CD4-positive, alpha-beta memory T cell (primary cell): ENCODE results near the gene DSC3. TPM values are rescaled to one million over a fixed set of nuclear protein-coding genes. Genes with fewer than 3 reads are reported as not detected.
"Not testable (repeated sequence)": the region's sequence is repeated elsewhere in the genome, so short reads cannot be mapped to it uniquely, and the experiment has no call there.

ENCODE experiments used
- CTCF ChIA-PET: fragments of 350-600 bp; sonication (Branson Sonifier 250); formaldehyde crosslinking; loops from one replicate; lab custom pipeline; 2021; ENCODE audit warnings: inconsistent platforms; ENCODE audit not compliant: partially characterized antibody; lab: Charles Lee
- POLR2A ChIA-PET: fragments of 350-600 bp; sonication (Branson Sonifier 250); formaldehyde crosslinking; loops from one replicate; lab custom pipeline; 2021; ENCODE audit not compliant: partially characterized antibody; lab: Charles Lee
- DNase-seq, 5 donors: peaks; one replicate each; pipeline versions ENCODE4 v3.0.0 to v3.0.0-alpha.2; 2020 to 2022; ENCODE audit warnings: mixed read lengths in 1 of 5
- H3K27ac ChIP-seq: one replicate; pipeline ENCODE4 v1.7.0; 2013; ENCODE audit warnings: low read depth, low read length
- H3K27me3 ChIP-seq: 2 replicates; pipeline ENCODE4 v1.7.0; 2013; ENCODE audit warnings: mild to moderate bottlenecking, low read length, moderate library complexity; ENCODE audit not compliant: insufficient read depth
- H3K36me3 ChIP-seq: 2 replicates; pipeline ENCODE4 v1.7.0; 2013; ENCODE audit warnings: mild to moderate bottlenecking, low read length, moderate library complexity; ENCODE audit not compliant: insufficient read depth
- H3K4me1 ChIP-seq: 2 replicates; pipeline ENCODE4 v1.7.0; 2013; ENCODE audit warnings: mild to moderate bottlenecking, low read length, moderate library complexity; ENCODE audit not compliant: insufficient read depth
- H3K4me3 ChIP-seq, 2 donors: one replicate each; pipeline ENCODE4 v1.7.0; 2013; ENCODE audit warnings: low read length in 2 of 2, mild to moderate bottlenecking in 1 of 2
- H3K9me3 ChIP-seq, 2 donors: one replicate each; pipeline ENCODE4 v1.7.0; 2013; ENCODE audit warnings: low read length in 2 of 2, control low read depth in 1 of 2; ENCODE audit not compliant: control insufficient read depth in 1 of 2
- H3K27ac Mint-ChIP-seq, 7 donors: one replicate each; pipeline ENCODE4 v1.8.0; 2020 to 2021; ENCODE audit warnings: mixed read lengths in 7 of 7, mild to moderate bottlenecking in 6 of 7, inconsistent platforms in 3 of 7, moderate library complexity in 3 of 7
- H3K27me3 Mint-ChIP-seq, 2 donors: one replicate each; pipeline ENCODE4 v1.8.0; 2020 to 2021; ENCODE audit warnings: mixed read lengths in 2 of 2
- H3K36me3 Mint-ChIP-seq, 2 donors: one replicate each; pipeline ENCODE4 v1.8.0; 2020 to 2021; ENCODE audit warnings: mixed read lengths in 2 of 2, inconsistent platforms in 1 of 2, mild to moderate bottlenecking in 1 of 2
- H3K4me1 Mint-ChIP-seq, 4 donors: one replicate each; pipeline ENCODE4 v1.8.0; 2020 to 2021; ENCODE audit warnings: mixed read lengths in 4 of 4, mild to moderate bottlenecking in 1 of 4
- H3K4me3 Mint-ChIP-seq, 8 donors: one replicate each; pipeline ENCODE4 v1.8.0; 2020 to 2021; ENCODE audit warnings: mixed read lengths in 8 of 8, mild to moderate bottlenecking in 7 of 8, moderate library complexity in 6 of 8, inconsistent platforms in 3 of 8
- H3K9me3 Mint-ChIP-seq, 8 donors: one replicate each; pipeline ENCODE4 v1.8.0; 2020 to 2021; ENCODE audit warnings: mixed read lengths in 8 of 8, mild to moderate bottlenecking in 5 of 8, inconsistent platforms in 3 of 8, moderate library complexity in 1 of 8
- intact Hi-C: fragments of 100-400 bp; cut with micrococcal nuclease; formaldehyde crosslinking; loops from one replicate; pipeline ENCODE4 v1.15.1; 2023
- polyA plus RNA-seq, 2 donors: library from polyadenylated mRNA; unstranded; fragments of 300-500 nt; fragmentation: Illumina TruSeq; gene quantifications; one replicate each; pipeline ENCODE4 v1.2.3, GENCODE V29; 2021
- total RNA-seq, 2 experiments: library from RNA; stranded (reverse); gene quantifications; one replicate each; pipeline ENCODE4 v1.2.3, GENCODE V29; 2021

The DSC3 gene
- total and polyA plus RNA-seq, 4 experiments from 2014 or later: not detected

GRCh38 chr18:31043709-31044108 is 1.2 kb upstream of the DSC3 start:
- no peak overlapping the region for H3K27ac Mint-ChIP-seq
- CTCF ChIA-PET: no interaction called here
- intact Hi-C loops: no loop called here

GRCh38 chr18:31042084-31042405 is 497 bp downstream of the DSC3 start:
- peaks cover 12 to 21% of the 10 kb centered on the region in 2 donors for H3K27me3 Mint-ChIP-seq
- H3K36me3 ChIP-seq: no peaks in the 10 kb centered on the region
- POLR2A ChIA-PET: no interaction called here

More at GRCh38 chr18:31043709-31044108, 1.2 kb upstream of the DSC3 start:
- POLR2A ChIA-PET: no interaction called here
- H3K36me3 ChIP-seq: no peaks in the 10 kb centered on the region
- Mint-ChIP-seq H3K9me3 (peaks cover 0 to 38% (median 20%) of the 10 kb centered on the region in 8 donors), H3K36me3 (peaks cover 0 to 4% of the 10 kb centered on the region in 2 donors), H3K27me3 (peaks cover 12 to 21% of the 10 kb centered on the region in 2 donors), H3K4me1 (peaks cover 0 to 1% (median 0%) of the 10 kb centered on the region in 4 donors), H3K4me3 (no peak overlapping the region)
- no peak overlapping the region for H3K4me3 ChIP-seq
- no peak overlapping the region for H3K27ac ChIP-seq
- H3K9me3 ChIP-seq: peaks cover 0 to 3% of the 10 kb centered on the region in 2 donors
- no peaks in the 10 kb centered on the region for H3K4me1 ChIP-seq
- DNase-seq: no peak
- no peaks in the 10 kb centered on the region for H3K27me3 ChIP-seq

GRCh38 chr18:31041271-31042083 is 1.1 kb downstream of the DSC3 start:
- H3K4me3 Mint-ChIP-seq: peak overlapping the region in 2 of 8 donors; percentile 24 to 55

More at GRCh38 chr18:31042084-31042405, 497 bp downstream of the DSC3 start:
- intact Hi-C loops: no loop called here
- no peaks in the 10 kb centered on the region for H3K27me3 ChIP-seq
- DNase-seq: no peak
- peaks cover 0 to 3% of the 10 kb centered on the region in 2 donors for H3K9me3 ChIP-seq
- peaks cover 0 to 4% of the 10 kb centered on the region in 2 donors for H3K36me3 Mint-ChIP-seq
- peaks cover 0 to 1% (median 0%) of the 10 kb centered on the region in 4 donors for H3K4me1 Mint-ChIP-seq
- no peak overlapping the region for H3K4me3 Mint-ChIP-seq
- no peaks in the 10 kb centered on the region for H3K4me1 ChIP-seq
- CTCF ChIA-PET: interaction anchor here (1.0 kb wide), 1 partner anchor 9 kb away, joined by 3 read pairs; no protein-coding TSS in a partner anchor
- H3K27ac Mint-ChIP-seq: no peak overlapping the region
- peaks cover 0 to 38% (median 20%) of the 10 kb centered on the region in 8 donors for H3K9me3 Mint-ChIP-seq
- no peak overlapping the region for H3K27ac ChIP-seq
- H3K4me3 ChIP-seq: no peak overlapping the region

GRCh38 chr18:31040686-31041270 is 1.8 kb downstream of the DSC3 start:
- no peaks in the 10 kb centered on the region for H3K36me3 ChIP-seq
- CTCF ChIA-PET: interaction anchor here (1.0 kb wide), 1 partner anchor 10 kb away, joined by 3 read pairs; no protein-coding TSS in a partner anchor
- H3K4me3 Mint-ChIP-seq: no peak overlapping the region

More at GRCh38 chr18:31041271-31042083, 1.1 kb downstream of the DSC3 start:
- Histone ChIP-seq H3K4me1 (no peaks in the 10 kb centered on the region), H3K27me3 (no peaks in the 10 kb centered on the region), H3K9me3 (peaks cover 0 to 3% of the 10 kb centered on the region in 2 donors), H3K36me3 (no peaks in the 10 kb centered on the region), H3K4me3 (no peak overlapping the region), H3K27ac (no peak overlapping the region)
- Mint-ChIP-seq H3K4me1 (peaks cover 0 to 1% (median 0%) of the 10 kb centered on the region in 4 donors), H3K9me3 (peaks cover 0 to 36% (median 20%) of the 10 kb centered on the region in 8 donors), H3K27ac (no peak overlapping the region), H3K36me3 (peaks cover 0 to 4% of the 10 kb centered on the region in 2 donors), H3K27me3 (peaks cover 12 to 21% of the 10 kb centered on the region in 2 donors)
- intact Hi-C loops: no loop called here
- CTCF ChIA-PET: interaction anchor here (1.0 kb wide), 1 partner anchor 9 kb away, joined by 3 read pairs; no protein-coding TSS in a partner anchor
- POLR2A ChIA-PET: no interaction called here
- DNase-seq: no peak

GRCh38 chr18:31039426-31039825 is 3.1 kb downstream of the DSC3 start:
- Mint-ChIP-seq H3K4me1 (peaks cover 0 to 1% (median 0%) of the 10 kb centered on the region in 4 donors), H3K4me3 (no peak overlapping the region), H3K27me3 (peaks cover 12 to 21% of the 10 kb centered on the region in 2 donors), H3K36me3 (peaks cover 0 to 4% of the 10 kb centered on the region in 2 donors), H3K9me3 (peaks cover 0 to 30% (median 22%) of the 10 kb centered on the region in 8 donors), H3K27ac (no peak overlapping the region)
- H3K27me3 ChIP-seq: no peaks in the 10 kb centered on the region
- H3K9me3 ChIP-seq: peaks cover 0 to 3% of the 10 kb centered on the region in 2 donors
- no peaks in the 10 kb centered on the region for H3K4me1 ChIP-seq
- no peak overlapping the region for H3K4me3 ChIP-seq
- ChIA-PET CTCF (no interaction called here), POLR2A (no interaction called here)
- DNase-seq: no peak
- no peaks in the 10 kb centered on the region for H3K36me3 ChIP-seq
- no peak overlapping the region for H3K27ac ChIP-seq
- intact Hi-C loops: no loop called here

More at GRCh38 chr18:31040686-31041270, 1.8 kb downstream of the DSC3 start:
- Mint-ChIP-seq H3K27me3 (peaks cover 12 to 21% of the 10 kb centered on the region in 2 donors), H3K36me3 (peaks cover 0 to 4% of the 10 kb centered on the region in 2 donors), H3K9me3 (peaks cover 0 to 33% (median 22%) of the 10 kb centered on the region in 8 donors), H3K4me1 (peaks cover 0 to 1% (median 0%) of the 10 kb centered on the region in 4 donors), H3K27ac (no peak overlapping the region)
- H3K27ac ChIP-seq: no peak overlapping the region
- intact Hi-C loops: no loop called here
- no peaks in the 10 kb centered on the region for H3K4me1 ChIP-seq
- POLR2A ChIA-PET: no interaction called here
- no peak for DNase-seq
- no peak overlapping the region for H3K4me3 ChIP-seq
- H3K9me3 ChIP-seq: peaks cover 0 to 3% of the 10 kb centered on the region in 2 donors
- H3K27me3 ChIP-seq: no peaks in the 10 kb centered on the region

- CTCF ChIA-PET, H3K4me1 ChIP-seq, H3K4me3 ChIP-seq, H3K27me3 ChIP-seq, H3K4me3 Mint-ChIP-seq, H3K9me3 ChIP-seq, DNase-seq, POLR2A ChIA-PET, H3K27ac Mint-ChIP-seq, H3K36me3 ChIP-seq, H3K4me1 Mint-ChIP-seq, H3K27ac ChIP-seq, H3K36me3 Mint-ChIP-seq, intact Hi-C loops: not testable (repeated sequence)
- Mint-ChIP-seq H3K27me3 (peaks cover 8 to 11% of the 10 kb centered on the region in 2 donors), H3K9me3 (peaks cover 0 to 19% (median 10%) of the 10 kb centered on the region in 8 donors)
Observed at GRCh38 chr18:31037686-31038085, 4.9 kb downstream of the DSC3 start.

GRCh38 chr18:31034541-31034940 is 8.0 kb downstream of the DSC3 start:
- Mint-ChIP-seq H3K27me3 (no peaks in the 10 kb centered on the region), H3K36me3 (no peaks in the 10 kb centered on the region), H3K4me1 (no peaks in the 10 kb centered on the region), H3K9me3 (peaks cover 0 to 9% (median 4%) of the 10 kb centered on the region in 8 donors), H3K4me3 (no peak overlapping the region), H3K27ac (no peak overlapping the region)
- CTCF ChIA-PET: no interaction called here
- H3K36me3 ChIP-seq: no peaks in the 10 kb centered on the region
- intact Hi-C loops: no loop called here
- POLR2A ChIA-PET: no interaction called here
- H3K4me3 ChIP-seq: no peak overlapping the region
- no peaks in the 10 kb centered on the region for H3K27me3 ChIP-seq
- H3K4me1 ChIP-seq: no peaks in the 10 kb centered on the region
- no peaks in the 10 kb centered on the region for H3K9me3 ChIP-seq
- no peak overlapping the region for H3K27ac ChIP-seq
- no peak for DNase-seq
